H9 (cell line): ENCODE data around the gene MPZL3. TPM values are rescaled to one million over a fixed set of nuclear protein-coding genes. Genes with fewer than 3 reads are reported as not detected.

Source experiments
- DNase-seq: peaks from one replicate; pipeline ENCODE4 v3.0.0-alpha.2; 2017
- H2AFZ ChIP-seq: one replicate; pipeline ENCODE4 v1.6.1; 2013; ENCODE audit warnings: mild to moderate bottlenecking, low read length, control low read depth, moderate library complexity
- H2AK5ac ChIP-seq: 2 replicates; pipeline ENCODE4 v1.6.1; 2013; ENCODE audit warnings: low read length, control low read depth, mixed read lengths; ENCODE audit not compliant: insufficient read length
- H2BK120ac ChIP-seq: one replicate; pipeline ENCODE4 v1.6.1; 2013; ENCODE audit warnings: low read depth, mild to moderate bottlenecking, low read length, control low read depth, inconsistent platforms; ENCODE audit not compliant: poor library complexity, severe bottlenecking
- H2BK12ac ChIP-seq: 2 replicates; pipeline ENCODE4 v1.6.1; 2013; ENCODE audit warnings: low read length, control low read depth, mixed read lengths, low read depth; ENCODE audit not compliant: insufficient read length
- H2BK15ac ChIP-seq: 2 replicates; pipeline ENCODE4 v1.6.1; 2013; ENCODE audit warnings: low read depth, low read length, control low read depth
- H2BK20ac ChIP-seq: one replicate; pipeline ENCODE4 v1.6.1; 2013; ENCODE audit warnings: low read depth, mild to moderate bottlenecking, low read length, control low read depth, inconsistent platforms; ENCODE audit not compliant: poor library complexity, severe bottlenecking
- H2BK5ac ChIP-seq: 2 replicates; pipeline ENCODE4 v1.6.1; 2013; ENCODE audit warnings: low read length, control low read depth, mixed read lengths; ENCODE audit not compliant: insufficient read length
- H3K14ac ChIP-seq: 2 replicates; pipeline ENCODE4 v1.6.1; 2013; ENCODE audit warnings: low read length, control low read depth; ENCODE audit not compliant: insufficient read depth
- H3K18ac ChIP-seq: 2 replicates; pipeline ENCODE4 v1.6.1; 2013; ENCODE audit warnings: low read depth, mild to moderate bottlenecking, mixed read lengths, low read length, control low read depth; ENCODE audit not compliant: insufficient read length
- H3K23ac ChIP-seq: 2 replicates; pipeline ENCODE4 v1.6.1; 2013; ENCODE audit warnings: low read length, control low read depth, mixed read lengths, low read depth; ENCODE audit not compliant: insufficient read length
- H3K23me2 ChIP-seq: 2 replicates; pipeline ENCODE4 v1.6.1; 2013; ENCODE audit warnings: low read depth, mild to moderate bottlenecking, mixed read lengths, low read length, control low read depth; ENCODE audit not compliant: insufficient read length, poor library complexity, severe bottlenecking
- H3K27ac ChIP-seq: 2 replicates; pipeline ENCODE4 v1.5.1; 2013; ENCODE audit warnings: low read length, control low read depth, mixed read lengths, low read depth; ENCODE audit not compliant: insufficient read length
- H3K27me3 ChIP-seq: 2 replicates; pipeline ENCODE4 v1.6.1; 2013; ENCODE audit warnings: low read length, control low read depth, inconsistent platforms; ENCODE audit not compliant: insufficient read depth
- H3K4ac ChIP-seq: 2 replicates; pipeline ENCODE4 v1.6.1; 2013; ENCODE audit warnings: low read depth, mild to moderate bottlenecking, control low read depth, inconsistent platforms, low read length, moderate library complexity
- H3K4me1 ChIP-seq: 2 replicates; pipeline ENCODE4 v1.6.1; 2013; ENCODE audit warnings: low read length, control low read depth, inconsistent platforms; ENCODE audit not compliant: insufficient read depth
- H3K4me2 ChIP-seq: 2 replicates; pipeline ENCODE4 v1.6.1; 2013; ENCODE audit warnings: low read length, control low read depth, mixed read lengths; ENCODE audit not compliant: insufficient read length, insufficient read depth
- H3K56ac ChIP-seq: 2 replicates; pipeline ENCODE4 v1.6.1; 2013; ENCODE audit warnings: low read depth, mild to moderate bottlenecking, mixed read lengths, low read length, control low read depth; ENCODE audit not compliant: insufficient read length
- H3K79me1 ChIP-seq: 2 replicates; pipeline ENCODE4 v1.6.1; 2013; ENCODE audit warnings: low read depth, mild to moderate bottlenecking, moderate library complexity, low read length, control low read depth, inconsistent platforms; ENCODE audit not compliant: insufficient read depth, poor library complexity, severe bottlenecking
- H3K79me2 ChIP-seq: 2 replicates; pipeline ENCODE4 v1.6.1; 2013; ENCODE audit warnings: low read length, control low read depth, inconsistent platforms; ENCODE audit not compliant: insufficient read depth
- H3K9ac ChIP-seq: 2 replicates; pipeline ENCODE4 v1.6.1; 2013; ENCODE audit warnings: low read length, control low read depth, mixed read lengths; ENCODE audit not compliant: insufficient read length; ENCODE audit errors: extremely low read depth
- H3K9me3 ChIP-seq: one replicate; pipeline ENCODE4 v1.6.1; 2013; ENCODE audit warnings: low read depth, low read length, inconsistent platforms; ENCODE audit not compliant: control insufficient read depth
- H3T11ph ChIP-seq: one replicate; pipeline ENCODE4 v1.6.1; 2013; ENCODE audit warnings: mild to moderate bottlenecking, low read length, control low read depth, inconsistent platforms
- H4K20me1 ChIP-seq: one replicate; pipeline ENCODE4 v1.6.1; 2013; ENCODE audit not compliant: control insufficient read depth, insufficient read length, insufficient read depth
- H4K5ac ChIP-seq: 2 replicates; pipeline ENCODE4 v1.6.1; 2013; ENCODE audit warnings: low read depth, mild to moderate bottlenecking, mixed read lengths, low read length, control low read depth; ENCODE audit not compliant: insufficient read length
- H4K8ac ChIP-seq: replicated peaks from 2 replicates; pipeline ENCODE4 v1.6.1; 2013; ENCODE audit warnings: low read length, control low read depth, mixed read lengths, low read depth; ENCODE audit not compliant: insufficient read length
- H4K91ac ChIP-seq: 2 replicates; pipeline ENCODE4 v1.6.1; 2013; ENCODE audit warnings: low read depth, mild to moderate bottlenecking, moderate library complexity, mixed read lengths, low read length, control low read depth; ENCODE audit not compliant: insufficient read length
- H3K27ac Mint-ChIP-seq, 3 experiments: 2 replicates in 2 of 3; 3 replicates in 1 of 3; pipeline ENCODE4 v1.8.0; 2020 to 2021; ENCODE audit warnings: mixed read lengths in 3 of 3, mild to moderate bottlenecking in 1 of 3, moderate library complexity in 1 of 3
- H3K27me3 Mint-ChIP-seq: 2 replicates; pipeline ENCODE4 v1.8.0; 2021; ENCODE audit warnings: low read depth, mild to moderate bottlenecking, moderate library complexity, mixed read lengths
- H3K36me3 Mint-ChIP-seq, 3 experiments: 2 replicates in 2 of 3; 3 replicates in 1 of 3; pipeline ENCODE4 v1.8.0; 2020 to 2021; ENCODE audit warnings: low read depth in 3 of 3, mixed read lengths in 3 of 3; ENCODE audit not compliant: insufficient read depth in 1 of 3
- H3K4me1 Mint-ChIP-seq, 2 experiments: 2 replicates each; pipeline ENCODE4 v1.8.0; 2020; ENCODE audit warnings: mixed read lengths in 2 of 2
- H3K4me3 Mint-ChIP-seq, 2 experiments: 2 replicates in 1 of 2; 3 replicates in 1 of 2; pipeline ENCODE4 v1.8.0; 2020 to 2021; ENCODE audit warnings: mild to moderate bottlenecking in 2 of 2, mixed read lengths in 2 of 2, moderate library complexity in 1 of 2
- H3K9me3 Mint-ChIP-seq, 2 experiments: 2 replicates in 1 of 2; 3 replicates in 1 of 2; pipeline ENCODE4 v1.8.0; 2020; ENCODE audit warnings: mild to moderate bottlenecking in 2 of 2, mixed read lengths in 2 of 2, moderate library complexity in 1 of 2
- WGBS: extraction: QIAGEN DNeasy Blood & Tissue Kit; methylation state at CpG from one replicate; pipeline ENCODE4 v1.1.7; 2013; ENCODE audit warnings: missing lambda C conversion rate, low lambda C conversion rate, mixed read lengths; ENCODE audit not compliant: insufficient read length; ENCODE audit errors: extremely low coverage; 5-methylcytosine and 5-hydroxymethylcytosine counted together
- total RNA-seq: library from RNA; stranded (reverse); gene quantifications from 2 replicates; pipeline ENCODE4 v1.2.1, GENCODE V29; 2021
- TF ChIP-seq, protein P1 (sequence below): fragments of 200-600 bp; sonication (generic); conservative IDR thresholded peaks from 3 replicates; pipeline ENCODE4 v1.8.0; 2021; ENCODE audit warnings: antibody characterized with exemption, mild to moderate bottlenecking

MPZL3 gene
- total RNA-seq, 1 experiment from 2014 or later, result 2.6 TPM

DNA sequence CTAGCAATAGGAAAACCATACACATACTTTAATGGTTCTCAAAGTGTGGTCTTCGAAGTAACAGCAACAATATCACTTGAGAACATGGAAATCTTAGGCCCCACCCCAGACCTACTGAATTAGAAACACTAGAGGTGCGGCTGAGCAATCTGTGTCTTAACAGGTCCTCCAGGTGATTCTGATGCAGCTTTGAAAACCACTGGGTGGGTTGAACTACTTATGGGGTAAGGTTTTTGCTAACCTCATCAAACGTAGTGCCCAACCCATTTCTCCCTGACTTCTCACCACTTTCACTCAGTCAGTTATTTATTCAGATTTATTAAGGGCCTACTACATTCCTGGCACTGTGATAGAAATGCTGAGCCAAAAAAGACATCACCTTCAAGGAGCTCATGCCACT lies 8.2 kb upstream of the MPZL3 start:
- H3K4me1 ChIP-seq, result no peaks in the 10 kb centered on the region; the same call in none of the 2 replicates
- H2BK15ac ChIP-seq, result no peak overlapping the region
- WGBS, result no CpG with 5 or more reads among the region's 3 CpGs
- no peak overlapping the region for H2BK12ac ChIP-seq
- H3K4ac ChIP-seq, result no peak overlapping the region
- Mint-ChIP-seq H3K9me3 (no peaks in the 10 kb centered on the region; a peak in 2 of 5 replicates), H3K4me3 (no peak overlapping the region), H3K27me3 (peaks cover 83% of the 10 kb centered on the region), H3K4me1 (peaks cover 21 to 32% of the 10 kb centered on the region in 2 experiments), H3K27ac (no peak overlapping the region), H3K36me3 (no peaks in the 10 kb centered on the region)
- H4K5ac ChIP-seq, result no peak overlapping the region
- no peak overlapping the region for H3K4me2 ChIP-seq
- H3K18ac ChIP-seq, result no peak overlapping the region
- no peak overlapping the region for H2AK5ac ChIP-seq
- H4K20me1 ChIP-seq, result no peaks in the 10 kb centered on the region
- DNase-seq, result no peak
- no peak overlapping the region for H3K56ac ChIP-seq
- TF ChIP-seq, protein P1, sequence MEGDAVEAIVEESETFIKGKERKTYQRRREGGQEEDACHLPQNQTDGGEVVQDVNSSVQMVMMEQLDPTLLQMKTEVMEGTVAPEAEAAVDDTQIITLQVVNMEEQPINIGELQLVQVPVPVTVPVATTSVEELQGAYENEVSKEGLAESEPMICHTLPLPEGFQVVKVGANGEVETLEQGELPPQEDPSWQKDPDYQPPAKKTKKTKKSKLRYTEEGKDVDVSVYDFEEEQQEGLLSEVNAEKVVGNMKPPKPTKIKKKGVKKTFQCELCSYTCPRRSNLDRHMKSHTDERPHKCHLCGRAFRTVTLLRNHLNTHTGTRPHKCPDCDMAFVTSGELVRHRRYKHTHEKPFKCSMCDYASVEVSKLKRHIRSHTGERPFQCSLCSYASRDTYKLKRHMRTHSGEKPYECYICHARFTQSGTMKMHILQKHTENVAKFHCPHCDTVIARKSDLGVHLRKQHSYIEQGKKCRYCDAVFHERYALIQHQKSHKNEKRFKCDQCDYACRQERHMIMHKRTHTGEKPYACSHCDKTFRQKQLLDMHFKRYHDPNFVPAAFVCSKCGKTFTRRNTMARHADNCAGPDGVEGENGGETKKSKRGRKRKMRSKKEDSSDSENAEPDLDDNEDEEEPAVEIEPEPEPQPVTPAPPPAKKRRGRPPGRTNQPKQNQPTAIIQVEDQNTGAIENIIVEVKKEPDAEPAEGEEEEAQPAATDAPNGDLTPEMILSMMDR, result no peak
- H3K9ac ChIP-seq, result no peak overlapping the region
- no peak overlapping the region for H4K91ac ChIP-seq
- no peaks in the 10 kb centered on the region for H3K79me1 ChIP-seq
- no peak overlapping the region for H3K14ac ChIP-seq
- no peak overlapping the region for H2BK120ac ChIP-seq
- no peak overlapping the region for H4K8ac ChIP-seq
- H3K27me3 ChIP-seq, result peaks cover 4% of the 10 kb centered on the region; the same call in 1 of the 2 replicates
- H3K23me2 ChIP-seq, result peaks cover 4% of the 10 kb centered on the region
- no peak overlapping the region for H2BK20ac ChIP-seq
- no peak overlapping the region for H2AFZ ChIP-seq
- no peaks in the 10 kb centered on the region for H3K9me3 ChIP-seq
- no peaks in the 10 kb centered on the region for H3K79me2 ChIP-seq
- no peak overlapping the region for H3K23ac ChIP-seq
- H3K27ac ChIP-seq, result no peak overlapping the region
- H3T11ph ChIP-seq, result no peak overlapping the region
- H2BK5ac ChIP-seq, result no peak overlapping the region
